NB4 (cell line): Measurements from ENCODE around the gene FAM3C.
"Not testable (repeated sequence)": the region's sequence is repeated elsewhere in the genome, so short reads cannot be mapped to it uniquely, and the experiment has no call there.

Source experiments
- DNase-seq: peaks from one replicate; pipeline ENCODE4 v3.0.0; 2010; ENCODE audit warnings: low read depth
- H3K4me3 ChIP-seq: one replicate; pipeline ENCODE4 v1.5.1; 2011; ENCODE audit warnings: mild to moderate bottlenecking, low read depth, low read length, moderate library complexity
- MYC ChIP-seq: IDR thresholded peaks from 2 replicates; pipeline ENCODE4 v1.6.1; 2011; ENCODE audit warnings: low read depth, low read length
- POLR2A ChIP-seq: IDR thresholded peaks from 2 replicates; pipeline ENCODE4 v1.6.1; 2011; ENCODE audit warnings: mild to moderate bottlenecking; ENCODE audit not compliant: insufficient read length; ENCODE audit errors: extremely low read depth
- TF ChIP-seq, protein P1 (sequence below): IDR thresholded peaks from one replicate; pipeline ENCODE4 v1.5.1; 2012; ENCODE audit warnings: low read depth, low read length
- TF ChIP-seq, protein P2 (sequence below): IDR thresholded peaks from 2 replicates; pipeline ENCODE4 v1.6.1; 2011; ENCODE audit warnings: low read depth, low read length

The FAM3C gene

DNA sequence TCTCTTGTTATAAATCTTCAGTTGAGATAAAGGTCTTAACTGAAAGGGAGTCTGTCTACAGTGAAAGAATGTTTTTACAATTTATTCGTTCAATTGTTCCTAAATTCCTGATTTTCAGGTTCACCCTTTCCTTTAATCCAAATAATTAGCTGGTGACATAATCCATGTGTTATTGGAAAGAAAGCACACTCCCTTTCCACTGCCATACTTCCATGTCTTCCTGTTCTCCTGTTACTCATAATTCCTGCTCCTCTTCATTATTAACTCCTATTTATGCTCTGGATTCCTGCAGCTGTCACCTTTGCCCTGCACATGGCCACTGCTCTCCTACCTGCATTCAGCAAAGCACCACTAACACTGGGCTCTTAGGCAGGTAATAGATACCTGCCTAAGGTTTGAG, 40.0 kb upstream of the FAM3C start:
- TF ChIP-seq MYC (no peak), POLR2A (no peak)
- TF ChIP-seq, protein P1, sequence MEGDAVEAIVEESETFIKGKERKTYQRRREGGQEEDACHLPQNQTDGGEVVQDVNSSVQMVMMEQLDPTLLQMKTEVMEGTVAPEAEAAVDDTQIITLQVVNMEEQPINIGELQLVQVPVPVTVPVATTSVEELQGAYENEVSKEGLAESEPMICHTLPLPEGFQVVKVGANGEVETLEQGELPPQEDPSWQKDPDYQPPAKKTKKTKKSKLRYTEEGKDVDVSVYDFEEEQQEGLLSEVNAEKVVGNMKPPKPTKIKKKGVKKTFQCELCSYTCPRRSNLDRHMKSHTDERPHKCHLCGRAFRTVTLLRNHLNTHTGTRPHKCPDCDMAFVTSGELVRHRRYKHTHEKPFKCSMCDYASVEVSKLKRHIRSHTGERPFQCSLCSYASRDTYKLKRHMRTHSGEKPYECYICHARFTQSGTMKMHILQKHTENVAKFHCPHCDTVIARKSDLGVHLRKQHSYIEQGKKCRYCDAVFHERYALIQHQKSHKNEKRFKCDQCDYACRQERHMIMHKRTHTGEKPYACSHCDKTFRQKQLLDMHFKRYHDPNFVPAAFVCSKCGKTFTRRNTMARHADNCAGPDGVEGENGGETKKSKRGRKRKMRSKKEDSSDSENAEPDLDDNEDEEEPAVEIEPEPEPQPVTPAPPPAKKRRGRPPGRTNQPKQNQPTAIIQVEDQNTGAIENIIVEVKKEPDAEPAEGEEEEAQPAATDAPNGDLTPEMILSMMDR, result no peak
- TF ChIP-seq, protein P2, sequence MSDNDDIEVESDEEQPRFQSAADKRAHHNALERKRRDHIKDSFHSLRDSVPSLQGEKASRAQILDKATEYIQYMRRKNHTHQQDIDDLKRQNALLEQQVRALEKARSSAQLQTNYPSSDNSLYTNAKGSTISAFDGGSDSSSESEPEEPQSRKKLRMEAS, result no peak
- no peak for DNase-seq

DNA sequence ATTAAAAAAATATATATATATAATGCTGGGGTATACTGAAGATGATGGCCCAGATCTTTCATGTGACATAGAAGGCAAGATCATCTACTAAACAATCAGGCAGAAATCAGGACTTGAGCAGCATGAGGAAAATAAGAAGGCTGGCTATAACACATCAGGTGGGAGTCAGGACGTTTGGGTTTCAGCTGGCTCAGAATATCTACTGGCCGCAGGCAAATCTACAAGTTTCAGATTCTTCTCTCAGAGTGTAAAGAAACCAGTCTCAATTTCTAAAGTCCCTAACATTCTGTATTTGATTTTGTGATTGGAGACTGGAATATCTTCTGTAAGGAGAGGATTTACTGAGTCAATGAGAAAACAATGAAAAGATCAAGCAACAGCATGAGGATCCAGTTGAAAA, 37.7 kb upstream of the FAM3C start:
- no peak for DNase-seq
- no peak for TF ChIP-seq MYC
- TF ChIP-seq, protein P1, result no peak
- H3K4me3 ChIP-seq, result no peak overlapping the region

More for the DNA sequence above, 40.0 kb upstream of the FAM3C start:
- no peak overlapping the region for H3K4me3 ChIP-seq

DNA sequence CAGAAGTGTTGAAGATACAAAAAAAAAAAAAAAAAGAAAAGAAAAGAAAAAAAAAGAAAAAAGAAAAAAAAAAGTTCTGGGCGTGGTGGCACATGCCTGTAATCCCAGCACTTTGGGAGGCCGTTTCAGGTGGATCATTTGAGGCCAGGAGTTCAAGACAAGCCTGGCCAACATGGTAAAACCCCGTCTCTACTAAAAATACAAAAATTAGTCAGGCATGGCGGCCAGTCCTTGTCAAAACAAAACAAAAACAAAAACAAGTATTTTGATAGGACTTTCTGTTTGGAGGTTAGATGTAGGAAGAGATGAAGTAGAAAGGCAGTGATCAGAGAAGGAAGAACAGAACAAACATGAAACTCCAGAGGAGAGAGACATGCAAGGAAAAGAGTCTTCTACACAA, 36.4 kb upstream of the FAM3C start:
- DNase-seq, H3K4me3 ChIP-seq: not testable (repeated sequence)

DNA sequence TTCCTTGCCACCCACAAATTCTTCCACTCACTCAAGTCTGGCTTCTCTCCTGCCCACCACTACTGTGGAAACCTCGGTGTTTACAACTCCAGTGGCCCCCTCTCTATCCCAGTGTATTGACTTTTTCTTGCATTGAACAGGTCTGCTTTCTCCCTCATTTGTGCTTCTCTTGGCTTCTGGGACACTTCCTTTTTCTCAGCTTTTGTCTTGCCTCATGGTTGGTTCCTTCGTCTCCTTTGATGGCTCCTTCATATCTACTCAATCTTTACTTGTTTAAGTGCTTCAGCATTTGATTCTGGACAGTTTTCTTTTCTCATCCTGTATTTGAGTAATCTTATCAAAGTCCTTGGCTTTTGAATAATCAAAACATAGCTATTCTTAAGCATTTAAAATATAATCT, 35.9 kb upstream of the FAM3C start:
- no peak overlapping the region for H3K4me3 ChIP-seq
- TF ChIP-seq, protein P1, result no peak
- TF ChIP-seq POLR2A (no peak), MYC (no peak)
- TF ChIP-seq, protein P2, result no peak
- DNase-seq, result no peak

DNA sequence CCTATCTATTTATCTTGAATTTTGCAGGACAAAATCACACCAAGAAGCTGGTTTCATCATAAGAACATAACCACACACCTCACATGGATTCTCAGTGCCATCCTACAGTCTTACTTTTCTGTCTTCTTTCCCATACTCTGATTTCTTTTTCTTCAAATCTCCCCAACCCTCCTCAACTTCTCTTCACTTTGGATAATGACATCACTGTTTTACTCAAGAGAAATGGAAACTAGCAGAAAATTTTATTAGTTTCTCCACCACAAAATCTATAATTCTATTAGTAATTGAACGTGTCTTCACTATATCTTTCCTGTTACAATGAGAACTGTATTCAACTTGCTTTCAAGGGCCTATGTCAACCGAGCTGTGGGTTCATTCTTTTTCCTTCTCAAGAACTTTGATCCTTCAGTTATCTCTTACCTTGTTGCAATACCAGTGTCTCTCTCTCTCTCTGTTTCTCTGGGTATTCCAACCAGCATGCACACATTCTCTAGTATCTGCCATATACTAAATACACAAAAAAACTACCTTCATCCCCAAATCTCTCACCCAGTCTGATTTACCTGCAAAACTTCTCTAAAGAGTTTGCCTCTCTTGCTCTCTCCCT, 35.4 kb upstream of the FAM3C start:
- H3K4me3 ChIP-seq, result no peak overlapping the region
- DNase-seq, result no peak
- TF ChIP-seq POLR2A (no peak), MYC (no peak)
- TF ChIP-seq, protein P2, result no peak
- TF ChIP-seq, protein P1, result no peak

DNA sequence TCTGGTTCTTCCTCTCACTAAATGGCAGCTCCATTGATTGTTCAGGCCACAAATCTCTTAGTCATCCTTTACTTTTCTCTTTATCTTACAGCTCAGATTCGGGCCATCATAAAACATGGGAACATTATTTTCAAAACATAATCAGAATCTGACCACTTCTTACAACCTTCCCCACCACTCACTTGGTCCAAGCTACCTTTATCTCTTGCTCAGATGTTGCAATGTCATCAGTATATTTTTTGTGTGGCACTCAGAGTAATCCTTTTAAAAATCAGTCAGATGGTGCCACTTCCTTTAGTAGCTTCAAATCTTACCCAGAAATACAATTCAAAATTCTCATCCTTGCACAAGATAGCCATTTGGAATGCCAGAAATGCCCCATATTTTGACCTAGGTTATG, 34.5 kb upstream of the FAM3C start:
- DNase-seq, result no peak
- H3K4me3 ChIP-seq, result no peak overlapping the region
- no peak for TF ChIP-seq POLR2A
- TF ChIP-seq, protein P1, result no peak
- TF ChIP-seq, protein P2, result no peak
